ENCODE data around the gene KCTD3. TPM values are rescaled to one million over a fixed set of nuclear protein-coding genes. Genes with fewer than 3 reads are reported as not detected.

KCTD3 gene
- total RNA-seq, 1 donor from 2014 or later, result 50.5 TPM

DNA sequence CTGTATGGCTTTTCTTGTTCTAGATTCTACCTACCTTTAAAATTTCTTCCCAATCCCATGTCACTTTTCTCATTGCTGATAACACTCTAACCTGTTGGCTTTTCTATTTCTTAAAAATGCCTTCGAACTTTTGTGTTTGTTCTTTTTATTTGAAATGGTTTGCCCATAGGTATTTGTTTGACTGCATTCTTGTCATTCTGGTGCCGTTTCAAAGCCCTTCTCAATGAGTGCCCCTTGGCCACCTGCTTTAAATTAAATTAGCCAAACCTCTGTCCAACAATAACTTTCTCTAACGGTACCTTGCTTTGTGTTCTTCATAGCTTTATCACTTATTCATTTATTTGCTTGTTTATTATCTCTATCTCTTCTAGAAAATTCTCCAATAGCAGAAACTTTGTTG, 38.9 kb downstream of the KCTD3 start:
- H3K9me3 Mint-ChIP-seq, result no peaks in the 10 kb centered on the region
- peak overlapping the region; percentile 4 for H3K27ac Mint-ChIP-seq
- H3K4me1 Mint-ChIP-seq, result peaks cover 31% of the 10 kb centered on the region
- H3K36me3 Mint-ChIP-seq, result peaks cover 31% of the 10 kb centered on the region
- no peak for DNase-seq (ENCODE audit: low spot score in 2 of 2, unreplicated experiment in 2 of 2)
- TF ChIP-seq, protein P1, sequence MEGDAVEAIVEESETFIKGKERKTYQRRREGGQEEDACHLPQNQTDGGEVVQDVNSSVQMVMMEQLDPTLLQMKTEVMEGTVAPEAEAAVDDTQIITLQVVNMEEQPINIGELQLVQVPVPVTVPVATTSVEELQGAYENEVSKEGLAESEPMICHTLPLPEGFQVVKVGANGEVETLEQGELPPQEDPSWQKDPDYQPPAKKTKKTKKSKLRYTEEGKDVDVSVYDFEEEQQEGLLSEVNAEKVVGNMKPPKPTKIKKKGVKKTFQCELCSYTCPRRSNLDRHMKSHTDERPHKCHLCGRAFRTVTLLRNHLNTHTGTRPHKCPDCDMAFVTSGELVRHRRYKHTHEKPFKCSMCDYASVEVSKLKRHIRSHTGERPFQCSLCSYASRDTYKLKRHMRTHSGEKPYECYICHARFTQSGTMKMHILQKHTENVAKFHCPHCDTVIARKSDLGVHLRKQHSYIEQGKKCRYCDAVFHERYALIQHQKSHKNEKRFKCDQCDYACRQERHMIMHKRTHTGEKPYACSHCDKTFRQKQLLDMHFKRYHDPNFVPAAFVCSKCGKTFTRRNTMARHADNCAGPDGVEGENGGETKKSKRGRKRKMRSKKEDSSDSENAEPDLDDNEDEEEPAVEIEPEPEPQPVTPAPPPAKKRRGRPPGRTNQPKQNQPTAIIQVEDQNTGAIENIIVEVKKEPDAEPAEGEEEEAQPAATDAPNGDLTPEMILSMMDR (IDR thresholded peaks at IDR 0.05; ENCODE audit: unreplicated experiment), result no peak
- no peak overlapping the region for H3K4me3 Mint-ChIP-seq
- no peaks in the 10 kb centered on the region for H3K27me3 Mint-ChIP-seq (ENCODE audit: low read depth)

DNA sequence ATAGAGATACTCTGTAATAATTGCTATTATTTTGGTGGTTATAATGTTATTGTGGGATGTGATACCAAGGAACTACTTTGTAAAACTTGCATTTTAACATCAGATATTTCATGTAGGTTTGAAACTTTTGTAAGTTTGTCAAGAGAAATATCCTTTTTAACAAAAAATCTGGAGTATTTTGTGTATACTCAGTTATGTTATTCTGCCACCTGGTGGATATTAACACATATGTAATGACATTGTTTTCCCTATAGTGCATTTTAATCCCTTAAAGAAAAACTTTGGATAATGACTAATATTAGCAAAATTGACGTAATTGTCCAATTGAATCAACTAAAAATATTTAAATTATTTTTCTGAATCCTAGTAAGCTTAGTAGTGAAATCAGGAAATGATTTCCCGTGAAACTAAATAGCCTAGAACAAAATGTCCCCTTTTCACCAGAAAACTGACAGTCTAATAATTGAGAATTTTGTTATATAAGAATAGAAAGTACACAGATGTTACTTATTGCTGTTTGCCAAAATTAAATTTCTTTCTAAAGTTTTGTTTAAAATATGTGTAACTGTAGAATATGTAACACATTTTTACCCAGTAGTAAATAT, 39.6 kb downstream of the KCTD3 start:
- no peak overlapping the region for H3K27ac Mint-ChIP-seq
- H3K4me3 Mint-ChIP-seq, result no peak overlapping the region
- H3K36me3 Mint-ChIP-seq, result peaks cover 31% of the 10 kb centered on the region
- H3K9me3 Mint-ChIP-seq, result no peaks in the 10 kb centered on the region
- DNase-seq (ENCODE audit: low spot score in 2 of 2, unreplicated experiment in 2 of 2), result no peak
- H3K4me1 Mint-ChIP-seq, result peaks cover 31% of the 10 kb centered on the region
- no peaks in the 10 kb centered on the region for H3K27me3 Mint-ChIP-seq (ENCODE audit: low read depth)
- TF ChIP-seq, protein P1 (IDR thresholded peaks at IDR 0.05; ENCODE audit: unreplicated experiment), result peak; percentile 51

- TF ChIP-seq, protein P1 (IDR thresholded peaks at IDR 0.05; ENCODE audit: unreplicated experiment), result no peak
- no peak for DNase-seq (ENCODE audit: low spot score in 2 of 2, unreplicated experiment in 2 of 2)
- H3K27me3 Mint-ChIP-seq (ENCODE audit: low read depth), result no peaks in the 10 kb centered on the region
- no peaks in the 10 kb centered on the region for H3K9me3 Mint-ChIP-seq
- H3K27ac Mint-ChIP-seq, result no peak overlapping the region
- peaks cover 36% of the 10 kb centered on the region for H3K36me3 Mint-ChIP-seq
- H3K4me1 Mint-ChIP-seq, result peaks cover 27% of the 10 kb centered on the region
- H3K4me3 Mint-ChIP-seq, result no peak overlapping the region
These were observed 40.3 kb downstream of the KCTD3 start for GRCh38 chr1:215607412-215607811.

DNA sequence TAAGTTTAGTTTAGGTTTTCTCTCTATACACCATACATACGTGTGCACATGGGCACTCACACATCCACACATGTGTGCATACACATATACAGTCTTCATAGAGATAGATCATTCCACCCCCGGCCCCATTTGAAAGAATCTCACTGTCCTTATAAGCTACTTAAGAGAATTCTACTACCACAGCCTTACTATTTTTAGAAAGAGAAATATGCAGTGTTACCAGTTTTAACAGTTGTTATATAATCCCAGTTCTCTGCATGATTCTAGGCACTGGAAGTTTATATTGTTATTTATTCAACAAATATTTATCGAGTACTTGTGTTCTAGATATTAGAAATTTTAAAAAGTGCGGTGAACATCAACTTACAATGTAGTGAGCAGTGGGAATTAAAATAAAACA, 41.5 kb downstream of the KCTD3 start:
- DNase-seq (ENCODE audit: low spot score in 2 of 2, unreplicated experiment in 2 of 2), result no peak
- H3K4me1 Mint-ChIP-seq, result peaks cover 18% of the 10 kb centered on the region
- TF ChIP-seq, protein P1 (IDR thresholded peaks at IDR 0.05; ENCODE audit: unreplicated experiment), result no peak
- H3K36me3 Mint-ChIP-seq, result peaks cover 46% of the 10 kb centered on the region
- no peak overlapping the region for H3K27ac Mint-ChIP-seq
- peaks cover 9% of the 10 kb centered on the region for H3K9me3 Mint-ChIP-seq
- H3K27me3 Mint-ChIP-seq (ENCODE audit: low read depth), result no peaks in the 10 kb centered on the region
- H3K4me3 Mint-ChIP-seq, result no peak overlapping the region

DNA sequence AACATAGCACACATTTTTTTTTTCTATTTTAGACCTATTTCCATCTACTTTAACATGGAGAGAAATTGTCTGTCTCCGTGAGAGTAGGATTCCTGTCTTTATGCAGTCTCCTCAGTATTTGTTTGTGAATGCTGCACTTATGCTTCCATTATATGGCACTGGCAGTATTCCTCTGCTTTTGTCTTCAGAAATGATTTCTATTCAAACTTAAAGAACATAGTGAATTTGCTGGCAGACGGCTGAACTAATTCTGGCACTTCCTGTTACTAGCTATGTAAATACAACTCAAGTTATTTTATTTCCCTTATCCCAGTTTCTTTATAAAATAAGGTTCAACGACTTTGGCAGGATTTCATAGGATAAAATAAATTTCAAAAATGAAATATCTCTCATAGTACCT, 45.3 kb downstream of the KCTD3 start:
- TF ChIP-seq, protein P1 (IDR thresholded peaks at IDR 0.05; ENCODE audit: unreplicated experiment), result no peak
- Mint-ChIP-seq H3K9me3 (peaks cover 10% of the 10 kb centered on the region), H3K27me3 (ENCODE audit: low read depth) (no peaks in the 10 kb centered on the region), H3K4me3 (no peak overlapping the region), H3K4me1 (peaks cover 5% of the 10 kb centered on the region), H3K36me3 (peaks cover 51% of the 10 kb centered on the region), H3K27ac (peak overlapping the region; percentile 44)
- no peak for DNase-seq (ENCODE audit: low spot score in 2 of 2, unreplicated experiment in 2 of 2)

GRCh38 chr1:215617979-215618378, 50.9 kb downstream of the KCTD3 start:
- no peak for DNase-seq (ENCODE audit: low spot score in 2 of 2, unreplicated experiment in 2 of 2)
- H3K4me1 Mint-ChIP-seq, result peaks cover 3% of the 10 kb centered on the region
- no peak overlapping the region for H3K4me3 Mint-ChIP-seq
- H3K27me3 Mint-ChIP-seq (ENCODE audit: low read depth), result no peaks in the 10 kb centered on the region
- H3K9me3 Mint-ChIP-seq, result peaks cover 8% of the 10 kb centered on the region
- peaks cover 39% of the 10 kb centered on the region for H3K36me3 Mint-ChIP-seq
- TF ChIP-seq, protein P1 (IDR thresholded peaks at IDR 0.05; ENCODE audit: unreplicated experiment), result no peak
- H3K27ac Mint-ChIP-seq, result no peak overlapping the region

Data from mesothelial cell of epicardium (in vitro differentiated cells).